Fibroblast of the aortic adventitia (primary cell): ENCODE results near the gene HCFC1. TPM values are rescaled to one million over a fixed set of nuclear protein-coding genes. Genes with fewer than 3 reads are reported as not detected.

Experiments
- DNase-seq: peaks from one replicate; pipeline ENCODE4 v3.0.0-alpha.2; 2010; ENCODE audit warnings: low read depth
- H3K4me3 ChIP-seq: 2 replicates; pipeline ENCODE4 v1.5.1; 2011; ENCODE audit warnings: low read depth, mild to moderate bottlenecking, control low read depth, low read length, moderate library complexity
- total RNA-seq: library from RNA; depleted of rRNA; stranded (reverse); fragments of >200 nt; gene quantifications from 2 replicates; pipeline ENCODE4 v1.2.3, GENCODE V29; 2012; ENCODE audit warnings: low replicate concordance
- TF ChIP-seq, protein P1 (sequence below): IDR thresholded peaks from 2 replicates; pipeline ENCODE4 v1.5.1; 2011; ENCODE audit warnings: mild to moderate bottlenecking, low read length, control low read depth, inconsistent platforms; ENCODE audit not compliant: insufficient read depth

Gene HCFC1
- total RNA-seq, 1 donor = 34.5 TPM

- TF ChIP-seq, protein P1, sequence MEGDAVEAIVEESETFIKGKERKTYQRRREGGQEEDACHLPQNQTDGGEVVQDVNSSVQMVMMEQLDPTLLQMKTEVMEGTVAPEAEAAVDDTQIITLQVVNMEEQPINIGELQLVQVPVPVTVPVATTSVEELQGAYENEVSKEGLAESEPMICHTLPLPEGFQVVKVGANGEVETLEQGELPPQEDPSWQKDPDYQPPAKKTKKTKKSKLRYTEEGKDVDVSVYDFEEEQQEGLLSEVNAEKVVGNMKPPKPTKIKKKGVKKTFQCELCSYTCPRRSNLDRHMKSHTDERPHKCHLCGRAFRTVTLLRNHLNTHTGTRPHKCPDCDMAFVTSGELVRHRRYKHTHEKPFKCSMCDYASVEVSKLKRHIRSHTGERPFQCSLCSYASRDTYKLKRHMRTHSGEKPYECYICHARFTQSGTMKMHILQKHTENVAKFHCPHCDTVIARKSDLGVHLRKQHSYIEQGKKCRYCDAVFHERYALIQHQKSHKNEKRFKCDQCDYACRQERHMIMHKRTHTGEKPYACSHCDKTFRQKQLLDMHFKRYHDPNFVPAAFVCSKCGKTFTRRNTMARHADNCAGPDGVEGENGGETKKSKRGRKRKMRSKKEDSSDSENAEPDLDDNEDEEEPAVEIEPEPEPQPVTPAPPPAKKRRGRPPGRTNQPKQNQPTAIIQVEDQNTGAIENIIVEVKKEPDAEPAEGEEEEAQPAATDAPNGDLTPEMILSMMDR = no peak
- no peak for DNase-seq
- no peak overlapping the region for H3K4me3 ChIP-seq
Measured at GRCh38 chrX:153909024-153909979, 62.3 kb downstream of the HCFC1 start.

DNA sequence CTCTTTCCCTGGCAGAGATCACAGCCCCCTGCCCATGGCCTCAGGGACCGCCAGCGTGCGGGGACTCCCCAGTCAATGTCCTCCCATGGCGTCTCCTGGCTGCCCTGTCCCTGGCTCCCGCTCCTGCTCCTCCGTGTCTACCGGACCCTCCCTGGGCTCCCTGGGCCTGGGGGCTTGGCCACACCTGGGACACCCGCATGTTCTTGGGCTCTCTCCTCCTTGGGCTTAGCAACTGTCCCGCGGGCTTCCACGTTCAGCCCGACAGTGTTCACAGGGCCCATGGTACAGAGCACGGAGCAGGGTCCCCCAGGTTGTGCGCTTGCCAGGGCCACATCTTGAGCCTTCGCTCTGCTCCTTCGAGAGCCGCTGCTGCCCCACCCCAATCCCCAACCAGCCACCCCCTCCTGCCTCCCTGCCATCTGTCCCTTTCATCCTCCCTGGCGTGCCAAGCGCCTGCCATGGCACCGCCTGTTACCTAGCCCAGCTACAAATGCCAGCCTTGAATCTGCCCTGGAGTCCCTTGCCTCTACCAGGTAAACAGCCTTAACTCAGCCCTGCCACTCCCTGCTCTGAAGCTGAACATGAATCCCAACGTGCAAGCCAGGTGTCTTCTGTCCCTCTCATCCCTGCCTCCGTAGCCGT is 63.3 kb downstream of the HCFC1 start:
- TF ChIP-seq, protein P1 = no peak
- no peak for DNase-seq
- H3K4me3 ChIP-seq = no peak overlapping the region

DNA sequence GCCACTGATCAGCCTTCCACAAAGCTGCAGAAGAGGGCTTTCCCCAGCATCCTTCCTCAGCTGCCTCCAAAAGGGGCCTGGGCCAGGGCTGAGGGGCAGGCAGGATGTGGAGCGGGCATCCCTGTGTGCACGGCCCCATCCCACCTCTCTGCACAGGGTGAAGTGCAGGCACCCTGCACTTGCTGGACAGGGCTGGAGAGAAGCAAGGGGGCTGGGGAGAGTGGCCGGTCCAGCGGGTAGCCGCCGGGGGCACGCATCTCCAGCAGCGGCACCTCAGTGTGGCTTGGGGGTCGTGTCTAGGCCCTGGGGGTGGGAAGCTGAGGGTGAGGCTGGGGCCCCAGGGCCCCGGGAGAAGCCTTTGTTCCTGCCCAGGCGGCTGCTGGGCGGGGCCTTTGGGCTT is 64.2 kb downstream of the HCFC1 start:
- TF ChIP-seq, protein P1 = no peak
- no peak overlapping the region for H3K4me3 ChIP-seq
- DNase-seq = no peak

- no peak overlapping the region for H3K4me3 ChIP-seq
- TF ChIP-seq, protein P1 = no peak
- no peak for DNase-seq
Measured at GRCh38 chrX:153906126-153906917, 65.3 kb downstream of the HCFC1 start.

DNA sequence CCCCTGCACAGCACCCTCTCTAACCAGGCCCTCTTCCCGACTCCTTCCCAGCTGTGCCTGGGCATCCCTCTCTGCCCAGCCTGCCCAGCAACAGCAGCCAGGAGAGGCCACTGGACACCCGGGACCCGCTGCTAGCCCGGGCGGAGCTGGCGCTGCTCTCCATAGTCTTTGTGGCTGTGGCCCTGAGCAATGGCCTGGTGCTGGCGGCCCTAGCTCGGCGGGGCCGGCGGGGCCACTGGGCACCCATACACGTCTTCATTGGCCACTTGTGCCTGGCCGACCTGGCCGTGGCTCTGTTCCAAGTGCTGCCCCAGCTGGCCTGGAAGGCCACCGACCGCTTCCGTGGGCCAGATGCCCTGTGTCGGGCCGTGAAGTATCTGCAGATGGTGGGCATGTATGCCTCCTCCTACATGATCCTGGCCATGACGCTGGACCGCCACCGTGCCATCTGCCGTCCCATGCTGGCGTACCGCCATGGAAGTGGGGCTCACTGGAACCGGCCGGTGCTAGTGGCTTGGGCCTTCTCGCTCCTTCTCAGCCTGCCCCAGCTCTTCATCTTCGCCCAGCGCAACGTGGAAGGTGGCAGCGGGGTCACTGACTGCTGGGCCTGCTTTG is 66.0 kb downstream of the HCFC1 start:
- H3K4me3 ChIP-seq = no peak overlapping the region
- TF ChIP-seq, protein P1 = no peak
- DNase-seq = no peak
